Thyroid gland (tissue), 4 donors: ENCODE results near the gene DARS1.

Experiments used
- POLR2A ChIP-seq, 2 donors: fragments of 450-650 bp; IDR thresholded peaks; one replicate each; pipeline ENCODE4 v1.6.1; 2017; ENCODE audit warnings: antibody characterized with exemption in 2 of 2, mild to moderate bottlenecking in 2 of 2, moderate library complexity in 1 of 2
- TF ChIP-seq, protein P1 (sequence below), 6 experiments: fragments of 200-600 bp in 3 of 6; fragments of 450-650 bp in 3 of 6; sonication (generic) in 3 of 6; IDR thresholded peaks; one replicate each; pipeline ENCODE4 v1.5.1; 2016 to 2019; ENCODE audit warnings: antibody characterized with exemption in 6 of 6, mild to moderate bottlenecking in 2 of 6, inconsistent platforms in 1 of 6, moderate library complexity in 1 of 6

GRCh38 chr2:136023416-136023815 is 38.0 kb upstream of the DARS1 start:
- no peak for TF ChIP-seq POLR2A (IDR thresholded peaks at IDR 0.05)
- TF ChIP-seq, protein P1, sequence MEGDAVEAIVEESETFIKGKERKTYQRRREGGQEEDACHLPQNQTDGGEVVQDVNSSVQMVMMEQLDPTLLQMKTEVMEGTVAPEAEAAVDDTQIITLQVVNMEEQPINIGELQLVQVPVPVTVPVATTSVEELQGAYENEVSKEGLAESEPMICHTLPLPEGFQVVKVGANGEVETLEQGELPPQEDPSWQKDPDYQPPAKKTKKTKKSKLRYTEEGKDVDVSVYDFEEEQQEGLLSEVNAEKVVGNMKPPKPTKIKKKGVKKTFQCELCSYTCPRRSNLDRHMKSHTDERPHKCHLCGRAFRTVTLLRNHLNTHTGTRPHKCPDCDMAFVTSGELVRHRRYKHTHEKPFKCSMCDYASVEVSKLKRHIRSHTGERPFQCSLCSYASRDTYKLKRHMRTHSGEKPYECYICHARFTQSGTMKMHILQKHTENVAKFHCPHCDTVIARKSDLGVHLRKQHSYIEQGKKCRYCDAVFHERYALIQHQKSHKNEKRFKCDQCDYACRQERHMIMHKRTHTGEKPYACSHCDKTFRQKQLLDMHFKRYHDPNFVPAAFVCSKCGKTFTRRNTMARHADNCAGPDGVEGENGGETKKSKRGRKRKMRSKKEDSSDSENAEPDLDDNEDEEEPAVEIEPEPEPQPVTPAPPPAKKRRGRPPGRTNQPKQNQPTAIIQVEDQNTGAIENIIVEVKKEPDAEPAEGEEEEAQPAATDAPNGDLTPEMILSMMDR (IDR thresholded peaks at IDR 0.05), result no peak
